Sigmoid colon (tissue), 7 donors: Measurements from ENCODE around the gene NR1H2. TPM values are rescaled to one million over a fixed set of nuclear protein-coding genes. Genes with fewer than 3 reads are reported as not detected.

Source experiments
- DNase-seq: peaks from one replicate; pipeline ENCODE4 v3.0.0-alpha.2; 2019
- H3K27ac ChIP-seq, 4 donors: fragments of 200-600 bp; sonication (generic); one replicate each; pipeline ENCODE4 v1.5.1; 2016 to 2019; ENCODE audit warnings: mild to moderate bottlenecking in 1 of 4
- H3K27me3 ChIP-seq, 3 donors: fragments of 200-600 bp; sonication (generic); one replicate each; pipeline ENCODE4 v1.5.1; 2019; ENCODE audit warnings: mild to moderate bottlenecking in 1 of 3
- H3K36me3 ChIP-seq, 4 donors: fragments of 200-600 bp; sonication (generic); one replicate each; pipeline ENCODE4 v1.5.1; 2016 to 2019
- H3K4me1 ChIP-seq, 4 donors: fragments of 200-600 bp; sonication (generic); one replicate each; pipeline ENCODE4 v1.5.1; 2017 to 2019
- H3K4me3 ChIP-seq, 4 donors: fragments of 200-600 bp; sonication (generic); one replicate each; pipeline ENCODE4 v1.5.1; 2017 to 2019; ENCODE audit warnings: mild to moderate bottlenecking in 2 of 4, moderate library complexity in 1 of 4
- H3K9me3 ChIP-seq, 4 donors: fragments of 200-600 bp in 3 of 4; sonication (generic) in 3 of 4; one replicate each; pipeline versions ENCODE4 v1.5.1 to v1.6.1; 2013 to 2019
- CTCF ChIP-seq, 4 experiments: fragments of 450-650 bp in 3 of 4; fragments of 200-600 bp in 1 of 4; IDR thresholded peaks; one replicate each; pipeline ENCODE4 v1.5.1; 2016 to 2019; ENCODE audit warnings: antibody characterized with exemption in 4 of 4, mild to moderate bottlenecking in 3 of 4, moderate library complexity in 2 of 4
- EP300 ChIP-seq, 4 donors: sonication (generic); formaldehyde crosslinking; IDR thresholded peaks; one replicate each; pipeline ENCODE4 v1.6.1; 2017; ENCODE audit warnings: antibody characterized with exemption in 4 of 4
- POLR2A ChIP-seq, 2 donors: fragments of 450-650 bp; IDR thresholded peaks; one replicate each; pipeline ENCODE4 v1.6.1; 2016; ENCODE audit warnings: antibody characterized with exemption in 2 of 2, mild to moderate bottlenecking in 2 of 2, moderate library complexity in 2 of 2
- POLR2AphosphoS5 ChIP-seq, 4 donors: sonication (generic); formaldehyde crosslinking; IDR thresholded peaks; one replicate each; pipeline ENCODE4 v1.6.1; 2017; ENCODE audit warnings: antibody characterized with exemption in 4 of 4
- WGBS, 2 donors: extraction: QIAGEN DNeasy Blood & Tissue Kit; methylation state at CpG; one replicate each; pipeline ENCODE4 v1.1.7; 2013; 5-methylcytosine and 5-hydroxymethylcytosine counted together
- intact Hi-C: fragments of 100-400 bp; cut with DNase I; formaldehyde crosslinking; loops from one replicate; pipeline ENCODE4 v1.15.1; 2023
- polyA plus RNA-seq, 3 donors: library from polyadenylated mRNA; stranded (reverse); fragments of 200-250 nt; gene quantifications; one replicate each; pipeline ENCODE4 v1.2.3, GENCODE V29; 2013
- total RNA-seq, 4 donors: library from RNA; depleted of rRNA; stranded (reverse); fragments of >200 nt; gene quantifications; one replicate each; pipeline ENCODE4 v1.1.0, GENCODE V29; 2016
- donor health status: healthy with polysubstance abuse.
- donor health status: Bipolar disorder and iron deficiency.
- donor health status: healthy.

The NR1H2 gene
- total and polyA plus RNA-seq, 7 donors, result 58.9 to 143 (median 92.5) TPM

- no peak for DNase-seq
- intact Hi-C loops, result no loop called here
- WGBS, 2 donors, result 95% methylated on average over 13 of the region's 13 CpGs
Observed at GRCh38 chr19:50398675-50399367, 22.6 kb downstream of the NR1H2 start.

GRCh38 chr19:50399368-50399745, 23.1 kb downstream of the NR1H2 start:
- 96 to 97% methylated on average over 10 of the region's 10 CpGs for WGBS, 2 donors
- DNase-seq, result no peak
- no peak overlapping the region for H3K4me3 ChIP-seq
- H3K9me3 ChIP-seq, result no peaks in the 10 kb centered on the region
- intact Hi-C loops, result no loop called here
- no peak overlapping the region for H3K27ac ChIP-seq
- peaks cover 0 to 19% (median 2%) of the 10 kb centered on the region in 4 donors for H3K36me3 ChIP-seq
- no peaks in the 10 kb centered on the region for H3K27me3 ChIP-seq
- TF ChIP-seq POLR2AphosphoS5 (IDR thresholded peaks at IDR 0.05), result no peak
- TF ChIP-seq EP300 (IDR thresholded peaks at IDR 0.05), result no peak
- TF ChIP-seq CTCF (IDR thresholded peaks at IDR 0.05), result no peak
- H3K4me1 ChIP-seq, result no peaks in the 10 kb centered on the region

More at GRCh38 chr19:50398675-50399367, 22.6 kb downstream of the NR1H2 start:
- Histone ChIP-seq H3K27me3 (no peaks in the 10 kb centered on the region), H3K4me1 (no peaks in the 10 kb centered on the region), H3K36me3 (peaks cover 0 to 19% (median 2%) of the 10 kb centered on the region in 4 donors), H3K9me3 (no peaks in the 10 kb centered on the region), H3K27ac (no peak overlapping the region), H3K4me3 (no peak overlapping the region)
- TF ChIP-seq CTCF (IDR thresholded peaks at IDR 0.05), result no peak
- TF ChIP-seq EP300 (IDR thresholded peaks at IDR 0.05), result no peak
- TF ChIP-seq POLR2AphosphoS5 (IDR thresholded peaks at IDR 0.05), result no peak
- TF ChIP-seq POLR2A (IDR thresholded peaks at IDR 0.05), result no peak

GRCh38 chr19:50401605-50402450, 25.6 kb downstream of the NR1H2 start:
- WGBS, 2 donors, result 93 to 96% methylated on average over 48 of the region's 48 CpGs
- no peak for DNase-seq
- H3K36me3 ChIP-seq, result peaks cover 0 to 24% (median 2%) of the 10 kb centered on the region in 4 donors
- no peaks in the 10 kb centered on the region for H3K4me1 ChIP-seq
- no peak for TF ChIP-seq EP300 (IDR thresholded peaks at IDR 0.05)
- TF ChIP-seq CTCF (IDR thresholded peaks at IDR 0.05), result no peak
- no peak for TF ChIP-seq POLR2A (IDR thresholded peaks at IDR 0.05)
- no peaks in the 10 kb centered on the region for H3K27me3 ChIP-seq
- H3K9me3 ChIP-seq, result no peaks in the 10 kb centered on the region
- H3K4me3 ChIP-seq, result no peak overlapping the region
- no peak overlapping the region for H3K27ac ChIP-seq
- intact Hi-C loops, result no loop called here

- TF ChIP-seq EP300 (IDR thresholded peaks at IDR 0.05), result no peak
- no peak for TF ChIP-seq POLR2A (IDR thresholded peaks at IDR 0.05)
- no peak for TF ChIP-seq CTCF (IDR thresholded peaks at IDR 0.05)
- TF ChIP-seq POLR2AphosphoS5 (IDR thresholded peaks at IDR 0.05), result no peak
- WGBS, 2 donors, result 95 to 97% methylated on average over 41 of the region's 41 CpGs
- H3K4me3 ChIP-seq, result no peak overlapping the region
- H3K36me3 ChIP-seq, result peaks cover 0 to 30% (median 2%) of the 10 kb centered on the region in 4 donors
- H3K9me3 ChIP-seq, result no peaks in the 10 kb centered on the region
- no peak overlapping the region for H3K27ac ChIP-seq
- H3K4me1 ChIP-seq, result no peaks in the 10 kb centered on the region
- no peaks in the 10 kb centered on the region for H3K27me3 ChIP-seq
- intact Hi-C loops, result no loop called here
- DNase-seq, result no peak
Observed at GRCh38 chr19:50402544-50403301, 26.5 kb downstream of the NR1H2 start.
